Brain microvascular endothelial cell (primary cell): ENCODE results near the gene RSAD1.

ENCODE experiments used
- DNase-seq: peaks from one replicate; pipeline ENCODE4 v3.0.0-alpha.2; 2020
- H3K27ac ChIP-seq: fragments of 250-450 bp; sonication (Bioruptor Pico); 2 replicates; pipeline ENCODE4 v1.5.1; 2020; ENCODE audit warnings: mild to moderate bottlenecking, moderate library complexity
- H3K27me3 ChIP-seq: fragments of 250-450 bp; sonication (Bioruptor Pico); replicated peaks from 2 replicates; pipeline ENCODE4 v1.5.1; 2020; ENCODE audit warnings: mild to moderate bottlenecking
- H3K36me3 ChIP-seq: fragments of 250-450 bp; sonication (Bioruptor Pico); replicated peaks from 2 replicates; pipeline ENCODE4 v1.5.1; 2020; ENCODE audit warnings: mild to moderate bottlenecking
- H3K4me3 ChIP-seq: 2 replicates; pipeline ENCODE4 v1.5.1; 2011; ENCODE audit warnings: low read depth, mild to moderate bottlenecking, control low read depth, low read length, moderate library complexity
- CTCF ChIP-seq: IDR thresholded peaks from 2 replicates; pipeline ENCODE4 v1.5.1; 2011; ENCODE audit warnings: low read depth, mild to moderate bottlenecking, moderate library complexity, low read length, control low read depth, inconsistent platforms; ENCODE audit errors: missing control alignments
- in situ Hi-C: cut with HindIII; loops from 2 replicates; pipeline ENCODE4 v1.10.0; 2017; ENCODE audit warnings: low sequenced_read_pairs, low pct_ligation_motif_present

RSAD1 gene

GRCh38 chr17:50487213-50488096, 8.8 kb downstream of the RSAD1 start:
- Histone ChIP-seq H3K27me3 (no peaks in the 10 kb centered on the region), H3K36me3 (peaks cover 18% of the 10 kb centered on the region), H3K27ac (no peak overlapping the region), H3K4me3 (no peak overlapping the region)
- TF ChIP-seq CTCF, result no peak
- no peak for DNase-seq
- in situ Hi-C loops, result no loop called here

- no peak for DNase-seq
- peaks cover 11% of the 10 kb centered on the region for H3K36me3 ChIP-seq
- no peak overlapping the region for H3K27ac ChIP-seq
- no peak for TF ChIP-seq CTCF
- no peak overlapping the region for H3K4me3 ChIP-seq
- in situ Hi-C loops, result no loop called here
- H3K27me3 ChIP-seq, result no peaks in the 10 kb centered on the region
Measured at GRCh38 chr17:50488880-50489279, 10.2 kb downstream of the RSAD1 start.

GRCh38 chr17:50491505-50491904, 12.8 kb downstream of the RSAD1 start:
- Histone ChIP-seq H3K36me3 (no peaks in the 10 kb centered on the region), H3K27me3 (no peaks in the 10 kb centered on the region), H3K4me3 (no peak overlapping the region), H3K27ac (no peak overlapping the region)
- TF ChIP-seq CTCF, result no peak
- no peak for DNase-seq
- in situ Hi-C loops, result no loop called here

- DNase-seq, result no peak
- in situ Hi-C loops, result no loop called here
Measured at GRCh38 chr17:50492214-50492613, 13.6 kb downstream of the RSAD1 start.

GRCh38 chr17:50493744-50494143, 15.1 kb downstream of the RSAD1 start:
- no peak for DNase-seq
- in situ Hi-C loops, result no loop called here
- H3K4me3 ChIP-seq, result no peak overlapping the region
- no peaks in the 10 kb centered on the region for H3K36me3 ChIP-seq
- no peaks in the 10 kb centered on the region for H3K27me3 ChIP-seq
- no peak overlapping the region for H3K27ac ChIP-seq
- no peak for TF ChIP-seq CTCF

More at GRCh38 chr17:50492214-50492613, 13.6 kb downstream of the RSAD1 start:
- no peak for TF ChIP-seq CTCF
- no peak overlapping the region for H3K27ac ChIP-seq
- no peak overlapping the region for H3K4me3 ChIP-seq
- H3K27me3 ChIP-seq, result no peaks in the 10 kb centered on the region
- H3K36me3 ChIP-seq, result no peaks in the 10 kb centered on the region

GRCh38 chr17:50495217-50495823, 16.7 kb downstream of the RSAD1 start:
- Histone ChIP-seq H3K27me3 (no peaks in the 10 kb centered on the region), H3K27ac (no peak overlapping the region), H3K36me3 (no peaks in the 10 kb centered on the region), H3K4me3 (no peak overlapping the region)
- no peak for DNase-seq
- no peak for TF ChIP-seq CTCF
- in situ Hi-C loops, result no loop called here
